K562 (cell line): ENCODE measurements around the gene FADS1.

Source experiments
- BCLAF1 ChIP-seq, 2 experiments: fragments of 450-650 bp in 1 of 2; IDR thresholded peaks; 2 replicates each; pipeline ENCODE4 v1.6.1; 2011 to 2017; ENCODE audit warnings: low read depth in 2 of 2, antibody characterized with exemption in 1 of 2, borderline replicate concordance in 1 of 2, low read length in 1 of 2, mild to moderate bottlenecking in 1 of 2, mixed read lengths in 1 of 2; ENCODE audit not compliant: control insufficient read depth in 1 of 2
- CTCF ChIP-seq, 3 experiments: IDR thresholded peaks in 2 of 3; conservative IDR thresholded peaks in 1 of 3; 2 replicates each; pipeline ENCODE4 v1.5.1; 2011 to 2012; ENCODE audit warnings: low read length in 3 of 3, mild to moderate bottlenecking in 3 of 3, control low read depth in 2 of 3, improper control_type of control experiment in 1 of 3, inconsistent platforms in 1 of 3, low read depth in 1 of 3, mixed read lengths in 1 of 3, moderate library complexity in 1 of 3; ENCODE audit not compliant: insufficient read depth in 2 of 3
- CTCFL ChIP-seq: IDR thresholded peaks from 2 replicates; pipeline ENCODE4 v1.6.1; 2011; ENCODE audit warnings: borderline replicate concordance, low read depth, mild to moderate bottlenecking, moderate library complexity, low read length; ENCODE audit not compliant: insufficient read depth, poor library complexity, severe bottlenecking
- EGR1 ChIP-seq: fragments of 450-650 bp; conservative IDR thresholded peaks from 2 replicates; pipeline ENCODE4 v1.6.1; 2017; ENCODE audit warnings: mild to moderate bottlenecking
- ETS1 ChIP-seq: conservative IDR thresholded peaks from 2 replicates; pipeline ENCODE4 v1.6.1; 2011; ENCODE audit warnings: low read depth, mild to moderate bottlenecking, low read length; ENCODE audit not compliant: control insufficient read depth
- NR3C1 ChIP-seq: sonication (generic); formaldehyde crosslinking; IDR thresholded peaks from 2 replicates; pipeline ENCODE4 v1.8.1; 2022; ENCODE audit warnings: missing genetic modification reagents
- PTRF ChIP-seq: fragments of 450-650 bp; IDR thresholded peaks from 2 replicates; pipeline ENCODE4 v1.6.1; 2016; ENCODE audit warnings: mild to moderate bottlenecking, missing genetic modification characterization, missing compliant biosample characterization
- ZBTB1 ChIP-seq: sonication (generic); formaldehyde crosslinking; IDR thresholded peaks from 2 replicates; pipeline ENCODE4 v1.8.1; 2023; ENCODE audit warnings: missing genetic modification reagents, low read depth, mild to moderate bottlenecking, borderline replicate concordance
- ZNF23 ChIP-seq: fragments of 250-450 bp; sonication (Bioruptor Pico); IDR thresholded peaks from 2 replicates; pipeline ENCODE4 v1.4.0; 2020; ENCODE audit warnings: mild to moderate bottlenecking
- TF ChIP-seq, protein P1 (sequence below): fragments of 250-450 bp; sonication (Bioruptor Pico); IDR thresholded peaks from 2 replicates; pipeline ENCODE4 v1.8.0; 2022; ENCODE audit warnings: moderate library complexity, mild to moderate bottlenecking, inconsistent platforms

GRCh38 chr11:61863548-61864081, 46.8 kb upstream of the FADS1 start:
- TF ChIP-seq CTCFL (no peak), PTRF (tag) (no peak), EGR1 (no peak), ETS1 (no peak), BCLAF1 (IDR thresholded peaks at IDR 0.05; ENCODE audit: borderline replicate concordance in 1 of 2, control insufficient read depth in 1 of 2, low read depth in 2 of 2, low read length in 1 of 2) (no peak), ZNF23 (CRISPR knock-in tag) (no peak), ZBTB1 (no peak), NR3C1 (CRISPR knock-in tag) (no peak), CTCF (IDR thresholded peaks at IDR 0.05 in 2 of 3, conservative IDR thresholded peaks at IDR 0.05 in 1 of 3; ENCODE audit: insufficient read depth in 2 of 3, low read depth in 1 of 3, low read length in 3 of 3) (no peak)
- TF ChIP-seq, protein P1, sequence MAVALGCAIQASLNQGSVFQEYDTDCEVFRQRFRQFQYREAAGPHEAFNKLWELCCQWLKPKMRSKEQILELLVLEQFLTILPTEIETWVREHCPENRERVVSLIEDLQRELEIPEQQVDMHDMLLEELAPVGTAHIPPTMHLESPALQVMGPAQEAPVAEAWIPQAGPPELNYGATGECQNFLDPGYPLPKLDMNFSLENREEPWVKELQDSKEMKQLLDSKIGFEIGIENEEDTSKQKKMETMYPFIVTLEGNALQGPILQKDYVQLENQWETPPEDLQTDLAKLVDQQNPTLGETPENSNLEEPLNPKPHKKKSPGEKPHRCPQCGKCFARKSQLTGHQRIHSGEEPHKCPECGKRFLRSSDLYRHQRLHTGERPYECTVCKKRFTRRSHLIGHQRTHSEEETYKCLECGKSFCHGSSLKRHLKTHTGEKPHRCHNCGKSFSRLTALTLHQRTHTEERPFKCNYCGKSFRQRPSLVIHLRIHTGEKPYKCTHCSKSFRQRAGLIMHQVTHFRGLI (CRISPR knock-in tag): no peak
